ENCODE data around the gene CSMD2.

The CSMD2 gene

DNA sequence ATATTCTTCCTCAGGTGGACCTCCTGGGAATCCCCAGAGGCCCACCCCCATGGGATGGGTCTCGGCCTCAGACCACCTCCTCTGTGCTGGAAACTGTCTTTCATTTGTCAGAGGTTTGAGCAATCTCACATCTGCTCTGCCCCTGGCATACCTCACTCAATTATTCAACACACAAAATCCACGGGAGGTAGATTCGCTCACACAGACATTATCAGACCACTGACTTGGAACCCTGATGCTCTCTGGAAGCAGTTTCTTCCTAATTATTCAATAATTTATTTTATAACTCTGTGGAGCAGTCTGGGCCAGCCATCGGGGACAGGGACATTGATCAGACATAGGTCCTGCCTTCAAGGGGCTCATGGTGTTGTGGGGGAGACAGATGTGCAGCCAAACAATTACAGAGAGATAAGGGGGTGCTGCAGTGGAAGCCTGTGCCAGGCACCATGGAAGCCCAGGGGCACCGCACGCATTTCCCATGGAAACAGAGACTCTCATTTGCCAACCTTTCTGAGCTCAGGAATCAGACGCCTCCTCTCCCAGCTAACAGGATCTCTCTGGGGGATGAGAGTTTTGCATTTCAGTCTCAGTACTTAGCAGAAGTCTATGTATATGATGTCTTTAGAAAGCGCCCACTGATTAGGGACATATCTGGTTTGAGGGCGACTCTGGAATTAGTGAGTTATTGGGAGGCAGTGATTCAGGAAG lies 204.7 kb downstream of the CSMD2 start:
- DNase-seq (ENCODE audit: low spot score) = no peak

DNA sequence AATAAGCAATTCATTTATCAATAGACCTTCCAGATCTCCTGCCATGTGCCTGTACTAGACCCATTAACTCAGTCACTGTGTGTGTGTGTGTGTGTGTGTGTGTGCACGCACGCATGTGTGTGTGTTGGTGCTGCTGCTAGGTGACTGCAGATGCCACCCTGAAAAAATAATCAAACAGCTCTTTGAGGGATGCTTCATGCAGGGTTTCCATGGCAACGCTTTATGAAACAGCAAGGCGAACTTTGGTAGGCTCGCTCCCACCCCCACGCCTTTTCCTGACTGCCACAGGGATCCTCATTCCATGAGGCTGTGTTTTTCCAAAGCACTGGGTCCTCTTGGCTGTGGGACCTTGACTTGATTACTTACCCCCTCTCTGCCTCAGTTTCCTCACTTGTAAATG lies 207.2 kb downstream of the CSMD2 start:
- DNase-seq (ENCODE audit: low spot score) = no peak

DNA sequence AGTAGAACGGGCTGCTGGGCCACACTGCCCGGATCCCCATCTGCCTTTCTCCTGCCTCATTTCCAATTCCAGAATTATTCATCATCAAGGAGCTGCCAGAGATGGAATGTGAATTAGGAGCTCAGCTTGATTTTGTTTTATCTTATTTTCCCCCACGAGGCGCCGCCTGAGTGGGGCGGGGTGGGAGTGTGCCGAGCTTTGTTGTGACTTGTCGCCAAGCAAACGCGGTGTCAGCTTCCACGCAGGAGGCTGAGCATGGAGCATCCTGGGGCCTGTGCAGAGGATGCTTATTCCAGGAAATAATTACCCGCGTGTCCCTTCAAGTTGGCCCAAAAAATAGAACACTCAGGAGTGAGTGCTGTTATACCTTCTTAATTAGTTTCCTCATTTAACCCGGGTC lies 209.9 kb downstream of the CSMD2 start:
- DNase-seq (ENCODE audit: low spot score) = no peak

DNA sequence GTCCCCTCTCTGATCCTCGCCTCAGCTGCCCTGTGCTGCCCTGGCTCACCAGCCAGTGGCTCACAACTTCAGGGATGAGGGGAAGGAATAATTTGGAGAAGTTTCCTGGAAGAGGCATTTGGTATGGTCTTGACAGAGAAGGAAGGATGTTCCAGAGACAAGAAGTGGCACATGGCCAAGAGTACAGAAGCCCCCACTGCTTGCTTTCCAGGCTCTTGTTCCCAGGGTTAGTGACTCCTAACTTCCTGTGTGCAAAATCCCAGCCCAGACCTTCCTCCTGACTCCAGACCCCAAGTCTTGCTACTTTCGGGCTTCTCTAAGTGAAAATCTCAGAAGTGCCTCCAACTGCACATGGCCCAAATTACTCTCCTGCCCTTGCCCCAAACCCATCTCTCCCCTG lies 215.5 kb downstream of the CSMD2 start:
- DNase-seq (ENCODE audit: low spot score) = no peak

DNA sequence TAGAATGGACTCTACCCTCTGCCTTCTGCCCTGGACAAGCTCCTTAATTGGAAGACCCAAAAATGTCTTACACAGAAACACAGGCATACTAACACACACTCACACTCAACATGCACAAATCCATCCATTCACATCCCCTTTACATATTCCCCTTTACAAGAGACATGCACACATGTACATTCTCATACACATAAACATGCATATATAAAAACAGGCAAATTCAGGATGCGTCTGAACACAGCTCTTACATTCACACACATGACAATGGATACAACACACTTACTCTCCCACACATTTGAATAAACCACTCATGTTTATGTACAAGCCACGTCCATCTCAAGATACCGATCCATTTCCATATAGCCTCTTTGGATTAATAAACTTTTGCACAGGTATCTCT lies 216.7 kb downstream of the CSMD2 start:
- DNase-seq (ENCODE audit: low spot score) = no peak

DNA sequence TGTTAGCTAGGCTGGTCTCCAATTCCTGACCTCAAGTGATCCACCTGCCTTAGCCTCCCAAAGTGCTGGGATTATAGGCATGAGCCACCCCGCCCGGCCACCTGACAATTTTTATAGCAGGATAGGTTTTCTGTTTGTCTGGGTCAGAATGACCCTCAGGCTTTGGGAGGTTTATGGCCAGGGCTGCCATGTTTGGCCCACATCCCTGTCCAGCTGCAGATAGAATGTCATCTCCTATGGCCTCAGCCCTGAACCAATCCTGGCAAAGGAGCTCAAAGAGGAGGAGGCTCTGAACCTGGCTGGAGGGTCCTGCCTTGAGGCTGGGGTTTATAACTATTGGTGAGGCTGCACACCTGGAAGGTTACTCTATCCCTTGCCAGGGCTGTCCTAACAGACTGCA lies 218.2 kb downstream of the CSMD2 start:
- no peak for DNase-seq (ENCODE audit: low spot score)

DNA sequence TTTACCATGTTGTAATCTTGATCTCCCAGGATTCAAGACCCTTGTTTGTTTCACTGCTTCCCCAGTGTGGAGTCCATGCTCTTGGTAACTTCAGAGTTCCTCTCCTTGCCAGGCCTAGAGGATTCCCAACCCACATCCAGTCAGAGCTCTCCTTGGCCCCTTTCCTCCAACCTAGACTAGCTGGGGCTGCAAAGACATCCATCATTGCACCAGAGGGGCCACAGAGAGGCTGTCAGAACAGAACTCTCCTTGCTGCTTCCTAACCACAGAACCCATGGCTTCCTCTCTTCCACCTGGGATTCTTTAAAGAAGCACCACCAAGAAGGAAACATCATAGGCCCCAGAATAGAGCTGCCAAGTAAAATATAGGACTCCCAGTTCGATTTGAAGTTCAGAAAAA lies 220.2 kb downstream of the CSMD2 start:
- no peak for DNase-seq (ENCODE audit: low spot score)

DNA sequence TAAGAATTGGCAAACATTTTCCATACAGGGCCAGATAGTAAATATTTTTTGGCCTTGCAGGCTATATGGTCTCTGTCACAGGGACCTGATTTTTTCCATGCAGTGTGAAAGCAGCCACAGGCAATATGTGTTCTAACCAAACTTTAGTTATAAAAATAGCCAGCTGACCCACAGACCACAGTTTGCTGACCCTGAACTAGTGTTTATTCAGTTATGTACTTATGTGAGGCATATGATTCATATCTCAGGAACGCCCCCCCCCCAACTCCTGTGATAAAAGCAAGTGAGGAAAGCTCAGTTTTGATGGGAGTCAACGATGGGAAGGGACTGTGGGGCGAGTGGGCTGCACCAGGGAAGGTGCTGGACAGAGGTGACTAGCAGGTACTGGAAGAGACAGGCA lies 221.1 kb downstream of the CSMD2 start:
- DNase-seq (ENCODE audit: low spot score) = no peak

DNA sequence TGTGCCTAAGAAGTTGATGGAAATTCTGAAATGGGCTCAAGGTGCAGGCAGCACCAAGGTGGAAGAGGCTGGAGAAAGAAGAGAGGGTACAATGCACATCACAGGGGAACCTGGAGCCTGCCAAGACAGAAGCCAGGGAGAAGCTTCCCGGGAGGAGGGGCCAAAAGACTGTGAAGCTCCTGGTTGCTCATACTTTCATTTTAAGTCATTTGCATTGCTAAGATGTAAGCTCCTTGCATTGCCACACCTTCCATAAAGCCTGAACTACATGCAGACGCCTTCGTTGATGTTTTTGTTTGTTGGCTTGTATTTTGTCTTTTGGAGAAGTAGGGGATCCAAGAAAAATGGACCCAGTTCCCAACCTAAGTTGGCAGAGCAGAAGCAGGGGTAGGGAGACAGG lies 232.2 kb downstream of the CSMD2 start:
- no peak for DNase-seq (ENCODE audit: low spot score)

DNA sequence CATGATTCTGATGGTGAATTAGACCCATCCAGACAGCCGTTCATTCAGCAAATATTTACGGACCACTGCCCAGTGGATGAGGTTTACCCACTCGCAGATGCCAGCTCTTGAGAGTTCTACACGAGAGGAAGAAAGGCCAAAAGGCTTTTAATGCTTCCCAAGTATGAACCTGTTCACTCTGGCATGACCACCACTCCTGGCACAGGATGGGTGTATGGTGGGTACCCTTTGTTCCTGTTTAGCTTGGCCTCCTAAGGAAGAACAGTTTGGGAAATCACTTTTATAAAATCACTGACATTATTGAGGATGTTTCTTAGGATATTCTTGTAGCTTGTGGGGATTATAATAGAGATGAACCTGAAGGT lies 233.9 kb downstream of the CSMD2 start:
- DNase-seq (ENCODE audit: low spot score) = no peak

DNA sequence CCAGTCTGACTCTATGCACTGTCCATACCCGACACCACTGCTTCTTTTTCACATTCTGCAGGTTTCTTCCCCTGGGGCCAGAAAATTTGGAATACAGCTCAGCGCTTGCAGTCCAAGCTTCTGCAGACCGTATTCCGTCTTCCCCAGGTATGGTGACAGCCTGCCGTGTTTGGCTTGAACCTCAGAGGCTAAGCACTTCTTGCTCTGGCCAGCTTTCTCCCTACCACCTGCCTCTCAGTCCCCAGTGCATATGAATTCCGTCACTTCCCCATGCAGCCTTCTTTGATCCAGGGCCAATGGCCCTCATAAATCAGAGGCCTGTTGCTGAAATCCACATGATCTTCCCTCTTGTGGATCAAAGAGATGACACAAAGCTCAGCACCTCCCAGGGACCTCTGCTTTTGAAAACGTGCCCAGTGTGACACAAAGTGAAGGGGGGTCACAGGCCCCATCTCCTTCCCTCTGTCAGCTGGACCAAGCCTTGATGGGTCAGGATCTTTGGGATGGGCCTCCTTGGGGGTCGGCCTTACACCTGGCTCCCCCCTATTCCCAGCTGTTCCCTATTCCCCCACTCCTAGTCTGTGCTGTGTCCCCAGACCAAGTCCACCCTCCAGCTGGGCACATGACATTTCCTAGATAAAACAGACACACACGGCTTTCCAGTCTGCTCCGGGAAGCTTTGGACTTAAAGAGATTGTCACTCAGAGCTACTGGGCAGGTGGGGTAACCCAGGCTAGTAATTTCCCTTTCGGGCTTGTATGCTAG lies 234.5 kb downstream of the CSMD2 start:
- no peak for DNase-seq (ENCODE audit: low spot score)

DNA sequence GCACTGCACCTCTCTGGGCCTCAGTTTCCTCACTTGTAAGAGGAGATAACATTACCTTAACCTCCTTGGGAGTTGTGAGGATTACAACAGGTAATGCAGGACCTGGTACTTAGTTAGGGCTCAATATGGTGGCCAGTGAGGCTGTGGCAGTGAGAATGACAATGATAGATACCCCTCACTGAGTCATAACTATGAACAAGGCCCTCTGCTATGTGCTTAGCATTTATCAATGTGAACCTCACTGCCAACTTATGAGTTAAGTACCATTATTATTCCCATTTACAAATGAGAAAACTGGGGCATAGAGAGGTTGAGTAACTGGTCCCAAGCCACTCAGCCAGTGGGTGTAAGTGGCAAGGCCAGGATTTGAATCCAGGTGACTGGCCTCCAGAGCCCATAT lies 236.8 kb downstream of the CSMD2 start:
- no peak for DNase-seq (ENCODE audit: low spot score)

DNA sequence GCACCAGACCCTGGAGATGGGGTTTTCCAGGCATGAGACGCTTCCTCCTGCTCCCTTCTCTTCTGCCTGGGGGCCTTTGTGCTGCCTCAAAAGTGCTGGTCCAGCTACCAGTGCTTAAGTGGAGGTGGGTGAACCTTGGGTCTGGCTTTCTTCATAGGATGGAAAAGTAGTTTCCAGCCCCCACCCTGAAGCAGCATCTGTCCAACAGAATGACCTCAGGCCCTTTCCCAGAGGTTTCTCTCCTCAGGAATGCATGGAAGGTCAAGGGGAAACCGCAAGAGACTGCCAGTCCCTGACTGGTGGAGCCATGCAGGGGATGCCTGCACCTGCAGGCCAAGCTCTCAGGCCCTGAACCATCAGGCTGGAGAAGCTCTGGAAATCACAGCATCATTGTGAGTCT lies 237.3 kb downstream of the CSMD2 start:
- no peak for DNase-seq (ENCODE audit: low spot score)

DNA sequence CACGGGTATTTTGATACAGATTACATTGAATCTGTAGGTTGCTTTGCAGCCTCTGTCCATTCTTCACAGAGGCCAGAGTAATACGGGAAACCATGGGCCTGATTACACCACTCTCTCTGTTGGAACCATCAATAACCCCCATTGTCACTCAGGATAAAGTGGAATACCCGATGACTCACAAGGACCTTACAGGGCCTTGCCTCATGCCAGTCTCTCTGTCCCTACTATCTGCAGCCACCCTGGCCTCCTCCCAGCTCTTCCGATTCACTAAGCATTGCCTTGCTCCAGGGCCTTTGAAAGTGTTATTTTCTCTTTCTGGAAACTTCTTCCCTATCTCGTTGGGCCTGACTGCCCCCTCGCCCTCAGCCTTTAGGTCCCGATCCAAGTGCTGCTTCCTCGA lies 239.4 kb downstream of the CSMD2 start:
- DNase-seq (ENCODE audit: low spot score) = no peak

DNA sequence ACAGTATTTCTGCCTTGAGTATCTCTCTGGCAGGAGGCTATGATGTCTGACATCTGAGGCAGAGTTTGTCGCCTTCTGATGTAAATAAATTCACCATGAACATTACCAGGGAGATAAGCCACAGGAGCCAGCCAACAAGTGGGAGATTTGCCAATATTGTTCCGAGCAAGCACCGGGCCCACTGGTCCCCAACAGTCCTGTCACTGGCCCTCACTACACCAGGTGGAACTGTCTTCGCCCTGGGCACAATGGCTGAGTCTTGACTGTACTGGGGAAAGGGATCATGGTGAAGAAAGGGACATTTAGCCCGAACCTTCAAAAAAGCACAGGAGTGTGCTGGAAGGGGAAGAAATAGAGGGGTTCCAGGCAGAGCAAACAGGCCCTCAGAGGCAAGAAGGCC lies 243.7 kb downstream of the CSMD2 start:
- DNase-seq (ENCODE audit: low spot score) = no peak

DNA sequence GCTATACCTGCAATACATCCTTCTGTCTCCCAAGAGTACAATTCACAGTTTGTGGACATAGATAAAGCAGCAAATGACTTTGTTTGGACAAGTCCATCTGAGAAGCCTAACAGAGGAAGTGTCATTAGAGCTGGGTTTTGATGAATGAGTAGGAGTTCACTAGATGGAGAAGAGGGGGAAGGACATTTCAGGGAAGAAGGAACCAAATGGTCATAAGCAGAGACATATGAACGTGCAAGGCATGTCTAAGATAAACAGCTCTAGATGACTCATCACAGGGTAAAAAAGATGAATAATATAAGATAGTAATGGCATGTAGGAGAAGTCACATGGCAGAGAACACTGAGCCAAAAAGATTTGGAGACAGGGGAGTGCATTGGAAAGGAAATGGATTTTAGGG lies 246.7 kb downstream of the CSMD2 start:
- DNase-seq (ENCODE audit: low spot score) = no peak

DNA sequence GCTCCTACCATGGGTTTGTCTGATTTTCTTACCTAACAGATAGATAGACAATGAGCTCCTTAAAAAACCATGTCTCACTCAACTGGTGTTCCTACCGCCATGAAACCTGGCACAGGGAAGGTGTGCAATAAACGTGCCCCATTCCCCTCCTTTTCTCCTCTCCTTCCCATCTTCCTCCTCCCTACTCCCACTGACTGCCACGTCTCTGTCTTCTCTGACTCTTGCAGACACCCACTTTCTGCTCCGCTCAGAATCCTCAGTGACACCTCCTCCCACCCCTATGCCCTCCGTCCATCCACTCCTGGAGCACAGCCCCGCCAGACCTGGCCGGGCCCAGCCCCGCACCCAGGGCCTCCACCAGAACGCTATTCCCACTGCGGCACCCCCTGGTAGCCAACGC lies 248.2 kb downstream of the CSMD2 start:
- no peak for DNase-seq (ENCODE audit: low spot score)

DNA sequence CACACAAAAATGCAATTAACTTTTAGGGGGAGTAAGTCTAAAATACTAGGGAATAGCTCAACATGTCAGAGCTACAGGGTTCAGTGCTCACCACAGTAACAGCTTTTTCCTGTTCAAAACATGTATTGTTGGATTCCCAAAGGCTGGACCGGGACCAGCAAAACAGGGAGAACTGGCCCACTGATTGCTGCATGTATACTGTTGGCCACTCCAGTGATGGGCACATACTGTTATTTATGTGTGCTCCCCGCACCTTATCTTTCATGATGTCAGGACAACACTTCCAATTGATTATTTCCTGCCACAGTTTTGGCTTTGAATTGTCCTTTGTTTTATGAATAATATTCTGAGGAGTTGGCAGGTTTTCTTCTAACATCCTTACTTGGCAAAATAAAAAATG lies 250.5 kb downstream of the CSMD2 start:
- no peak for DNase-seq (ENCODE audit: low spot score)

DNA sequence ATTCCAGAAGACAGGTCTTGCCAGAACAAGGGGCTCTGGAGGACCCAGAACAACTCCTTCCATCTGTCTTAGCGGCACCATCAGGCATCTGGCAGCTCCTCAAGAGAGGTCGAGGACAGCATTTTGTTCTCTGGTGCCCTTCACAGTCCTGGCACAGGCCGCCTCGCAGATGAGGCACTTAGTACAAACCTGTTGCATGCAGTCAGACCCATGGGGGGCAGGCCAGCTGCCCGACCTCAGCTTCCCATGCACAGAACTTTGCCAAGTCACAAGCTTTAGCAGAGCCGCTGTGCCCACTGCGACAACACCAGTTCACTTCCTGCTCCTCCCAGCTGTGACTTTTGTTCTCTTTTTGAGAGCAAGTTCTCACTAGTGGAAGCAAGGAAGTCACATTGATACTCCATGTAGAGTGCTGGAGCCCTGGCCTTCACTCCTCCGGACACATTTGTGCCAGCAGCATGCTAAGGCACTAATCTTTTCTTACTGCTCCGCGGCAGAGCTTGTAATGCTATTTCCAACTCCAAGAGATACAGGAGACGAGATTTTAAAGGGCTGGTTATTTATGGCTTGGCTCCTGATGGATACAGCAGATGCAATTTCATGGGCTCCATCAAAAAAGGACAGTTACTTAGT lies 256.6 kb downstream of the CSMD2 start:
- DNase-seq (ENCODE audit: low spot score) = no peak

DNA sequence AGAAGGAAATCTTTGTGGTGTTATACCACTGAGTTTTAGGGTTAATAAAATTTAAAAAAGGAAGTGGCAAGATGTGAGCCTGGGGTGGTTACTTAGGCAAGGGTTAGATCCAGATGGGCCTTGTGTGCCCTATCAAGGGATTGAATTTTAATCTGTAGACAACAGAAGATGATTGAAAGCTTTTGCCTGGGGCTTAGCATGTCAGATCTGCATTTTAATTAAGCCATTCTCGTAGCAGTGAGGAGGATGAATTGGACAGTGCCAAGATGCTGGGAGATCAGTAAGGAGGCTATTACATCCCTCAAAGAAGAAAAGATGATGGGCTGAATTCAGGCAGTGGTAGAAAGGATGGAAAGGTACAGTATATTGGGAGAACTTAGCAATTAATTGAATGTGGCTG lies 258.9 kb downstream of the CSMD2 start:
- no peak for DNase-seq (ENCODE audit: low spot score)

DNA sequence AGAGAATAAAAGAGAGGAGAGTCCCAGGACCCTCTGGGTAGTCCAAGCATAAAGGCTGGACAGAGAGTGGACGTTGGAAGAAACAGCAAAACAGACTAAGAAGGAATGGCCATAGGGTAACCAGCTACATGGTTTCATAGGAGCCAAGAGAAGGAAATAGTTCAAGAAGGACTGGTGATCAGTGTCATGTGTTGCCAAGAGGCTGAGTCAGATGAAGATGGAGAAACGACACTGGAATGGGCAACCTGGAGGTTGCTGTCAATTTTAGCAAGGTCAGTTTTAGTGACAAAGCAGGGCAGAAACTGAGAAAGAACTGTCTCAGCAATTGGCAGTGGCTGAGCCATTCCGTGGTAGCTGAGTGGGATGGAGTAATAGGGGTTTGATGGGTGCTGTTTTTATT lies 259.8 kb downstream of the CSMD2 start:
- DNase-seq (ENCODE audit: low spot score) = no peak

DNA sequence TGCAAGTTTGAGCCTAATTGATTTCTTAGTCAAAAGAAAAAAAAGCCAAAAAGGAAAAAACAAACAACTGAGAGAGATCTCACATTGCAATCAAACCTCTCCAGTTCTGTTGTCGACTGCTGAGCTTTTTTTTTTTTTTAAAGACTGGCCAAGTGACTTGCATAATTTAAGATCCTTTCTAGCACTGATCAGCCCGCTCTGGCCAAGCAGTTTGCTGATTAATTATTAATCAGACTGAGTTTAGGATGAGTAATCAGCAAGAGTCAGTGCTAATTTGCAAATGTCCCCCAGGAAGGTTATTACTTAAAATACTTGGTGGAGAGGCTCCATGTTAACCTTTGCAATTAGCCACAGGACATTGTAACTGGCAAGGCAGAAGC lies 261.8 kb downstream of the CSMD2 start:
- DNase-seq (ENCODE audit: low spot score) = peak; percentile 4

DNA sequence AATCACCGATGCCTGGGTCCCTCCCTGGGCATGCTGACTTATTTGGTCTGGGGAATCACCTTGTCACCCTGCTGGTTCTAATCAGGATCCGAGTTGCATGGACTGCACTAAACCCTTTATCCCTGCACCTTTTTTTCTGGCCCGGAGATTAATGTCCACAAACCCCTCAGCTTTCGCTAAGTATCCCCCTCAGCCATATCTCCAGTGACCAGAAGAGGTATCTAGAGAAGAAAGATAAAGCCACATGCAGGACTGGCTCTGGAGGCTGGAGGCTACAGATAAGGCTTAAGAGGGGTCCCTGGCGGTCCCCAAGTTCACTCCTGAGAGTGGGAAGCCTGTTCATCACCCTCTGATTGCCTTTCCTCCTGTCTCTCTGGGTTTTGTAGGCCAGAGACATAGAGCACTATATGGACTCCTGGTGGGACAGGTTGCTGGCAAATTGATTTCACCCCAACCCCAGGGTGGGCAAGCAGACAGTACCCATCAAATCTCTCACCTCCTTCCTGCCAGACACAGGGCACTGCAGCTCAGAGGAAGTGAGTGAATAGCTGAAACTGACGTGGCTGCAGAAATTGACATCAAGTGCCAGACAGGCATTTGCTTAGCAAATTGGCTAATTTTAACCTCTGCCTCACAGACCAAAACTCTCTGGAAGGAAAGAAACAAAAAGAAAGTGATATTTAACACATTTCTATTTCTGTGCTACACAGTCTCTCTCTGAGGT lies 262.4 kb downstream of the CSMD2 start:
- no peak for DNase-seq (ENCODE audit: low spot score)
